H1 (cell line): Measurements from ENCODE around the gene CYP26C1. TPM values are rescaled to one million over a fixed set of nuclear protein-coding genes. Genes with fewer than 3 reads are reported as not detected.

Experiments
- CTCF ChIA-PET: fragments of 300-600 bp; sonication (Branson Sonifier 250); formaldehyde crosslinking; loops from one replicate; lab custom pipeline; 2021; ENCODE audit not compliant: partially characterized antibody; lab: Charles Lee
- POLR2A ChIA-PET: fragments of 300-600 bp; sonication (Branson Sonifier 250); formaldehyde crosslinking; loops from one replicate; lab custom pipeline; 2021; ENCODE audit warnings: inconsistent platforms; ENCODE audit not compliant: partially characterized antibody; lab: Charles Lee
- DNase-seq, 2 experiments: peaks; one replicate each; pipeline versions ENCODE4 v3.0.0 to v3.0.0-alpha.2; 2010 to 2022; ENCODE audit warnings: low spot score in 2 of 2, low read depth in 1 of 2, mixed read lengths in 1 of 2
- FAIRE-seq: peaks from 2 replicates; lab custom pipeline; 2011; peaks lifted over from hg19 to GRCh38; lab: Jason Lieb, UNC
- H2AFZ ChIP-seq: 2 replicates; pipeline ENCODE4 v1.8.1; 2012; ENCODE audit warnings: low read length, inconsistent platforms
- H2AK5ac ChIP-seq: 2 replicates; pipeline ENCODE4 v1.6.1; 2013; ENCODE audit warnings: low read depth, low read length
- H2BK120ac ChIP-seq: replicated peaks from 2 replicates; pipeline ENCODE3; 2013; ENCODE audit warnings: low read depth, low read length, inconsistent platforms
- H2BK12ac ChIP-seq: 2 replicates; pipeline ENCODE4 v1.6.1; 2013; ENCODE audit warnings: low read depth, low read length
- H2BK15ac ChIP-seq: 2 replicates; pipeline ENCODE4 v1.6.1; 2013; ENCODE audit warnings: low read length
- H2BK20ac ChIP-seq: 2 replicates; pipeline ENCODE4 v1.6.1; 2013; ENCODE audit warnings: low read length
- H2BK5ac ChIP-seq: 2 replicates; pipeline ENCODE4 v1.6.1; 2013; ENCODE audit warnings: low read depth, low read length
- H3K14ac ChIP-seq: 2 replicates; pipeline ENCODE4 v1.6.1; 2013; ENCODE audit warnings: inconsistent platforms; ENCODE audit not compliant: insufficient read length
- H3K18ac ChIP-seq: 2 replicates; pipeline ENCODE4 v1.6.1; 2013; ENCODE audit warnings: low read length; ENCODE audit errors: extremely low read depth
- H3K23ac ChIP-seq: 2 replicates; pipeline ENCODE4 v1.6.1; 2013; ENCODE audit warnings: inconsistent platforms; ENCODE audit not compliant: insufficient read length
- H3K23me2 ChIP-seq: 2 replicates; pipeline ENCODE4 v1.6.1; 2013; ENCODE audit warnings: low read depth, low read length
- H3K27ac ChIP-seq: 2 replicates; pipeline ENCODE4 v1.6.1; 2011; ENCODE audit warnings: low read depth, low read length, inconsistent platforms
- H3K27me3 ChIP-seq, 4 experiments: replicated peaks in 1 of 4; 1 replicate in 1 of 4; 2 replicates in 3 of 4; pipeline versions ENCODE4 v1.6.1 to v1.8.1; 2011 to 2013; ENCODE audit warnings: low read length in 3 of 4, mild to moderate bottlenecking in 3 of 4, inconsistent platforms in 2 of 4, mixed read lengths in 2 of 4, moderate library complexity in 1 of 4; ENCODE audit not compliant: control insufficient read depth in 3 of 4, insufficient read depth in 3 of 4; ENCODE audit errors: extremely low read depth in 1 of 4
- H3K36me3 ChIP-seq, 4 experiments: 2 replicates each; pipeline versions ENCODE4 v1.6.1 to v1.8.1; 2011 to 2013; ENCODE audit warnings: mild to moderate bottlenecking in 4 of 4, low read length in 3 of 4, moderate library complexity in 2 of 4, control low read depth in 1 of 4, inconsistent platforms in 1 of 4; ENCODE audit not compliant: insufficient read depth in 4 of 4, control insufficient read depth in 2 of 4
- H3K4ac ChIP-seq: replicated peaks from 2 replicates; pipeline ENCODE3; 2013; ENCODE audit warnings: low read length, low read depth, mixed read lengths, inconsistent platforms; ENCODE audit not compliant: insufficient read length
- H3K4me1 ChIP-seq, 4 experiments: replicated peaks in 1 of 4; 1 replicate in 1 of 4; 2 replicates in 3 of 4; pipeline versions ENCODE4 v1.6.1 to v1.8.1; 2011 to 2013; ENCODE audit warnings: low read length in 3 of 4, inconsistent platforms in 2 of 4, mixed read lengths in 1 of 4; ENCODE audit not compliant: insufficient read depth in 4 of 4, control insufficient read depth in 3 of 4
- H3K4me2 ChIP-seq, 2 experiments: 2 replicates each; pipeline versions ENCODE4 v1.6.1 to v1.8.1; 2011 to 2013; ENCODE audit warnings: low read depth in 2 of 2, low read length in 2 of 2, control low read depth in 1 of 2, inconsistent platforms in 1 of 2, mild to moderate bottlenecking in 1 of 2; ENCODE audit not compliant: insufficient read depth in 1 of 2
- H3K4me3 ChIP-seq, 4 experiments: fragments of 200-600, 300-600 bp in 1 of 4; sonication (generic), shearing (Covaris generic), sonication (Bioruptor Twin) in 1 of 4; 2 replicates each; pipeline versions ENCODE4 v1.5.1 to v1.8.1; 2011 to 2016; ENCODE audit warnings: low read length in 4 of 4, low read depth in 3 of 4, control low read depth in 2 of 4, inconsistent platforms in 2 of 4, mild to moderate bottlenecking in 2 of 4, mixed read lengths in 1 of 4, moderate library complexity in 1 of 4; ENCODE audit not compliant: insufficient read depth in 2 of 4; ENCODE audit errors: extremely low read depth in 1 of 4
- H3K56ac ChIP-seq: replicated peaks from 2 replicates; pipeline ENCODE3; 2013; ENCODE audit warnings: low read depth, mild to moderate bottlenecking, mixed read lengths, low read length, inconsistent platforms; ENCODE audit not compliant: insufficient read length
- H3K79me1 ChIP-seq: 2 replicates; pipeline ENCODE4 v1.6.1; 2013; ENCODE audit warnings: low read depth, low read length, control low read depth
- H3K79me2 ChIP-seq, 2 experiments: 2 replicates each; pipeline versions ENCODE4 v1.6.1 to v1.8.1; 2012 to 2013; ENCODE audit warnings: low read length in 2 of 2, mild to moderate bottlenecking in 2 of 2, inconsistent platforms in 1 of 2; ENCODE audit not compliant: insufficient read depth in 2 of 2, control insufficient read depth in 1 of 2
- H3K9ac ChIP-seq, 4 experiments: replicated peaks in 1 of 4; 1 replicate in 1 of 4; 2 replicates in 3 of 4; pipeline versions ENCODE4 v1.6.1 to v1.8.1; 2011 to 2013; ENCODE audit warnings: low read depth in 3 of 4, low read length in 3 of 4, control low read depth in 2 of 4, mild to moderate bottlenecking in 2 of 4, moderate library complexity in 2 of 4, inconsistent platforms in 1 of 4; ENCODE audit errors: extremely low read depth in 1 of 4
- H3K9me3 ChIP-seq, 2 experiments: 2 replicates each; pipeline versions ENCODE4 v1.6.1 to v1.8.1; 2012 to 2013; ENCODE audit warnings: mild to moderate bottlenecking in 2 of 2, moderate library complexity in 2 of 2, control low read depth in 1 of 2, inconsistent platforms in 1 of 2, low read depth in 1 of 2, low read length in 1 of 2, mixed read lengths in 1 of 2; ENCODE audit not compliant: insufficient read depth in 2 of 2
- H4K20me1 ChIP-seq, 2 experiments: replicated peaks in 1 of 2; 2 replicates each; pipeline versions ENCODE3 to v1.8.1; 2011 to 2013; ENCODE audit warnings: inconsistent platforms in 2 of 2, low read length in 2 of 2, mild to moderate bottlenecking in 1 of 2; ENCODE audit not compliant: insufficient read depth in 2 of 2, control insufficient read depth in 1 of 2
- H4K5ac ChIP-seq: 2 replicates; pipeline ENCODE4 v1.6.1; 2013; ENCODE audit warnings: low read length, low read depth, mixed read lengths, inconsistent platforms; ENCODE audit not compliant: insufficient read length
- H4K8ac ChIP-seq: 2 replicates; pipeline ENCODE4 v1.8.0; 2013; ENCODE audit warnings: mild to moderate bottlenecking, moderate library complexity, low read length, inconsistent platforms; ENCODE audit not compliant: insufficient read depth; ENCODE audit errors: extremely low read depth
- H4K91ac ChIP-seq: replicated peaks from 2 replicates; pipeline ENCODE3; 2013; ENCODE audit warnings: low read length, mixed read lengths, inconsistent platforms; ENCODE audit not compliant: insufficient read length
- CEBPB ChIP-seq: IDR thresholded peaks from 2 replicates; pipeline ENCODE4 v1.6.1; 2012; ENCODE audit warnings: low read depth, low read length
- CHD1 ChIP-seq: IDR thresholded peaks from 2 replicates; pipeline ENCODE4 v1.6.1; 2012; ENCODE audit warnings: low read depth, low read length, improper control_type of control experiment
- CHD2 ChIP-seq: IDR thresholded peaks from 2 replicates; pipeline ENCODE4 v1.6.1; 2012; ENCODE audit warnings: low read length, improper control_type of control experiment
- EP300 ChIP-seq, 2 experiments: IDR thresholded peaks; 1 replicate in 1 of 2; 2 replicates in 1 of 2; pipeline ENCODE4 v1.6.1; 2011 to 2012; ENCODE audit warnings: low read depth in 2 of 2, low read length in 2 of 2, mild to moderate bottlenecking in 2 of 2, borderline replicate concordance in 1 of 2, inconsistent platforms in 1 of 2, moderate library complexity in 1 of 2
- FOSL1 ChIP-seq: IDR thresholded peaks from 2 replicates; pipeline ENCODE4 v1.6.1; 2011; ENCODE audit warnings: mild to moderate bottlenecking, low read depth, low read length, moderate library complexity; ENCODE audit not compliant: insufficient read depth
- HDAC6 ChIP-seq: IDR thresholded peaks from one replicate; pipeline ENCODE4 v1.7.1; 2012; ENCODE audit warnings: low read depth, mild to moderate bottlenecking, inconsistent platforms, low read length, moderate library complexity
- RNF2 ChIP-seq: fragments of 200-900, 300-1000 bp; sonication (generic); IDR thresholded peaks from 2 replicates; pipeline ENCODE4 v1.7.1; 2016; ENCODE audit warnings: borderline replicate concordance, low read depth, mild to moderate bottlenecking, antibody characterized with exemption, low read length; ENCODE audit not compliant: poor library complexity, severe bottlenecking; ENCODE audit errors: missing control alignments
- SIRT6 ChIP-seq: IDR thresholded peaks from one replicate; pipeline ENCODE4 v1.7.1; 2012; ENCODE audit warnings: low read length, inconsistent platforms
- TBP ChIP-seq: IDR thresholded peaks from 2 replicates; pipeline ENCODE4 v1.6.1; 2011; ENCODE audit warnings: low read depth, low read length, improper control_type of control experiment
- TCF12 ChIP-seq: IDR thresholded peaks from 2 replicates; pipeline ENCODE4 v1.6.1; 2011; ENCODE audit warnings: low read depth, mild to moderate bottlenecking, low read length
- WGBS, 2 experiments: shearing (Covaris generic) in 1 of 2; methylation state at CpG; one replicate each; pipeline versions ENCODE4 v1.1.6 to v1.1.7; 2013 to 2015; ENCODE audit warnings: low lambda C conversion rate in 2 of 2, mixed read lengths in 2 of 2, inconsistent platforms in 1 of 2, low coverage in 1 of 2, missing lambda C conversion rate in 1 of 2; ENCODE audit not compliant: insufficient replicate concordance in 2 of 2, insufficient coverage in 1 of 2, insufficient read length in 1 of 2; ENCODE audit errors: extremely low coverage in 1 of 2, missing lambda C conversion rate in 1 of 2; 5-methylcytosine and 5-hydroxymethylcytosine counted together
- polyA plus RNA-seq, 7 experiments: library from polyadenylated mRNA; depleted of rRNA in 3 of 7; stranded (reverse) in 5 of 7; unstranded in 2 of 7; fragments of >200 nt in 5 of 7; fragments of 200-250 nt in 2 of 7; gene quantifications; 1 replicate in 5 of 7; 2 replicates in 1 of 7; 4 replicates in 1 of 7; pipeline versions ENCODE4 v1.2.1 to v1.2.3, GENCODE V29; 2011 to 2013; ENCODE audit warnings: missing spikeins in 2 of 7, mixed read lengths in 2 of 7
- total RNA-seq: library from RNA; stranded (reverse); fragmentation: NEBNext Ultra II Directional; extraction: Animal tissue kit (Norgen Biotek cat#: 25700); gene quantifications from 2 replicates; pipeline ENCODE4 v1.2.1, GENCODE V29; 2021
- TF ChIP-seq, protein P1 (sequence below): IDR thresholded peaks from 2 replicates; pipeline ENCODE4 v1.6.1; 2011; ENCODE audit warnings: low read length, improper control_type of control experiment

Gene CYP26C1
- total and polyA plus RNA-seq, 2 of the 8 experiments (the other 6 are each of a cell fraction or from before 2014, with no cell fraction given): 0.12 to 0.28 TPM

DNA sequence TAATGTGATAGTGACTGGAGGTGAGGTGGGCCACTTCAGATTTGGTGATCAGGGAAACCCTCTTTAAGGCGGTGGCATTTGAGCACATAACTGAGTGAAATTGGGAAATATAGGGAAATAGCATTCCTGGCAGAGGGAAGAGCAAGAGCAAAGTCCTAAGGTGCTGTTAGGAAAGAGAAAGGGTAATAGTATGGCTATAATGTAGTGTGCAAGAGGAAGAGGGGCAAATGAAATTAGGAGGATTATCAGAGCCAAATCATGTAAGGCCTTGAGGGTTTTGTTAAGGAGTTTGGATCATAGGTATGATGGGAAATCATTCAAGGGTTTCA lies 27.8 kb upstream of the CYP26C1 start:
- H3K4ac ChIP-seq: no peak overlapping the region
- H3K14ac ChIP-seq: no peak overlapping the region
- no peak overlapping the region for H2BK120ac ChIP-seq
- no peak overlapping the region for H3K4me3 ChIP-seq
- peaks cover 0 to 8% (median 3%) of the 10 kb centered on the region in 4 experiments; a peak in 4 of 7 replicates for H3K4me1 ChIP-seq
- H4K20me1 ChIP-seq: no peaks in the 10 kb centered on the region
- no peaks in the 10 kb centered on the region for H3K23me2 ChIP-seq
- H3K4me2 ChIP-seq: no peak overlapping the region
- H3K27ac ChIP-seq: no peak overlapping the region
- no peak for DNase-seq
- no peaks in the 10 kb centered on the region for H3K36me3 ChIP-seq
- WGBS, 2 experiments: 80% methylated on average over 1 of the region's 1 CpG; no CpG with 5 or more reads in 1 of the 2 experiments
- H3K18ac ChIP-seq: no peak overlapping the region
- H4K5ac ChIP-seq: no peak overlapping the region
- POLR2A ChIA-PET: no interaction called here
- TF ChIP-seq TBP (no peak), CHD1 (no peak), RNF2 (no peak), CEBPB (no peak), EP300 (IDR thresholded peaks at IDR 0.05; ENCODE audit: borderline replicate concordance in 1 of 2, low read depth in 2 of 2, low read length in 2 of 2) (no peak), TCF12 (no peak), SIRT6 (no peak), HDAC6 (no peak), FOSL1 (no peak), CHD2 (no peak)
- TF ChIP-seq, protein P1, sequence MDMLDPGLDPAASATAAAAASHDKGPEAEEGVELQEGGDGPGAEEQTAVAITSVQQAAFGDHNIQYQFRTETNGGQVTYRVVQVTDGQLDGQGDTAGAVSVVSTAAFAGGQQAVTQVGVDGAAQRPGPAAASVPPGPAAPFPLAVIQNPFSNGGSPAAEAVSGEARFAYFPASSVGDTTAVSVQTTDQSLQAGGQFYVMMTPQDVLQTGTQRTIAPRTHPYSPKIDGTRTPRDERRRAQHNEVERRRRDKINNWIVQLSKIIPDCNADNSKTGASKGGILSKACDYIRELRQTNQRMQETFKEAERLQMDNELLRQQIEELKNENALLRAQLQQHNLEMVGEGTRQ: no peak
- TF ChIP-seq, all 59 proteins: peak for 0
- Histone ChIP-seq H2BK15ac (no peak overlapping the region), H4K8ac (no peak overlapping the region), H2BK12ac (no peak overlapping the region), H3K23ac (no peak overlapping the region), H2AFZ (no peak overlapping the region), H4K91ac (no peak overlapping the region), H3K27me3 (no peaks in the 10 kb centered on the region), H2BK20ac (no peak overlapping the region), H3K9me3 (no peaks in the 10 kb centered on the region), H3K79me2 (no peaks in the 10 kb centered on the region), H2BK5ac (no peak overlapping the region), H3K79me1 (no peaks in the 10 kb centered on the region), H3K56ac (no peak overlapping the region), H3K9ac (no peak overlapping the region), H2AK5ac (no peak overlapping the region)
- no peak for FAIRE-seq
- CTCF ChIA-PET: interaction anchor here (0.9 kb wide), 2 partner anchors 39 to 68 kb away, joined by 3 read pairs; no protein-coding TSS in a partner anchor
